OCI-LY3 (cell line): ENCODE data around the gene SRGAP2C.
"Not testable (repeated sequence)": the region's sequence is repeated elsewhere in the genome, so short reads cannot be mapped to it uniquely, and the experiment has no call there.

Source experiments
- EZH2phosphoT487 ChIP-seq: fragments of 200-600 bp; shearing (Covaris generic); IDR thresholded peaks from 2 replicates; pipeline ENCODE4 v1.6.1; 2018; ENCODE audit warnings: antibody characterized with exemption, mixed run types, low read depth
- TF ChIP-seq, protein P1 (sequence below): fragments of 200-600, 300-600 bp; sonication (generic); IDR thresholded peaks from 2 replicates; pipeline ENCODE4 v1.5.1; 2014; ENCODE audit warnings: antibody characterized with exemption, low read length, low read depth

DNA sequence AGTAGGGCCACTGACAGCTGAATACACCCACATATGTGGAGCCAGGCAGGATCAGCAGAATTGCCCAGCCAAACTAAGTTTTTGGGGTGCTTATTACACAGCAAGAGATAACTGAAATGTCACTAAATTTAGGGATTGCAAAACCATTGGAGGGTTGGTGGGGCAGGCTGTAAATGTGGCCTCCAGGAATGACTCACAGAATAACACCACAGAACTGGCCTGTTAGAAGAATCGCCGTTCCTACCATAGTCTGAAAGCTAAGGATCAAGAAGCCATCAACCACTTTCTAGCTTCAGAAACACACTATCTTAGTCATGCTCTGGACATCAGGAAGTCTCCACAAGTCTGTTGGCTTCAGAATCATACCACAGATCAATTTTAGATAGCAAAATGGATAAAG is 24.7 kb upstream of the SRGAP2C start:
- TF ChIP-seq, protein P1, sequence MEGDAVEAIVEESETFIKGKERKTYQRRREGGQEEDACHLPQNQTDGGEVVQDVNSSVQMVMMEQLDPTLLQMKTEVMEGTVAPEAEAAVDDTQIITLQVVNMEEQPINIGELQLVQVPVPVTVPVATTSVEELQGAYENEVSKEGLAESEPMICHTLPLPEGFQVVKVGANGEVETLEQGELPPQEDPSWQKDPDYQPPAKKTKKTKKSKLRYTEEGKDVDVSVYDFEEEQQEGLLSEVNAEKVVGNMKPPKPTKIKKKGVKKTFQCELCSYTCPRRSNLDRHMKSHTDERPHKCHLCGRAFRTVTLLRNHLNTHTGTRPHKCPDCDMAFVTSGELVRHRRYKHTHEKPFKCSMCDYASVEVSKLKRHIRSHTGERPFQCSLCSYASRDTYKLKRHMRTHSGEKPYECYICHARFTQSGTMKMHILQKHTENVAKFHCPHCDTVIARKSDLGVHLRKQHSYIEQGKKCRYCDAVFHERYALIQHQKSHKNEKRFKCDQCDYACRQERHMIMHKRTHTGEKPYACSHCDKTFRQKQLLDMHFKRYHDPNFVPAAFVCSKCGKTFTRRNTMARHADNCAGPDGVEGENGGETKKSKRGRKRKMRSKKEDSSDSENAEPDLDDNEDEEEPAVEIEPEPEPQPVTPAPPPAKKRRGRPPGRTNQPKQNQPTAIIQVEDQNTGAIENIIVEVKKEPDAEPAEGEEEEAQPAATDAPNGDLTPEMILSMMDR = not testable (repeated sequence)
- not testable (repeated sequence) for TF ChIP-seq EZH2phosphoT487
